Thyroid gland (tissue), 4 donors: ENCODE results near the gene MYD88.

Source experiments
- CTCF ChIP-seq, 6 experiments: fragments of 200-600 bp in 3 of 6; fragments of 450-650 bp in 3 of 6; sonication (generic) in 3 of 6; IDR thresholded peaks; one replicate each; pipeline ENCODE4 v1.5.1; 2016 to 2019; ENCODE audit warnings: antibody characterized with exemption in 6 of 6, mild to moderate bottlenecking in 2 of 6, inconsistent platforms in 1 of 6, moderate library complexity in 1 of 6
- POLR2A ChIP-seq, 2 donors: fragments of 450-650 bp; IDR thresholded peaks; one replicate each; pipeline ENCODE4 v1.6.1; 2017; ENCODE audit warnings: antibody characterized with exemption in 2 of 2, mild to moderate bottlenecking in 2 of 2, moderate library complexity in 1 of 2

GRCh38 chr3:38100498-38100897 lies 38.0 kb upstream of the MYD88 start:
- TF ChIP-seq CTCF (IDR thresholded peaks at IDR 0.05) (no peak), POLR2A (IDR thresholded peaks at IDR 0.05) (no peak)
